ENCODE measurements around the gene SPDL1.

SPDL1 gene, protein sequence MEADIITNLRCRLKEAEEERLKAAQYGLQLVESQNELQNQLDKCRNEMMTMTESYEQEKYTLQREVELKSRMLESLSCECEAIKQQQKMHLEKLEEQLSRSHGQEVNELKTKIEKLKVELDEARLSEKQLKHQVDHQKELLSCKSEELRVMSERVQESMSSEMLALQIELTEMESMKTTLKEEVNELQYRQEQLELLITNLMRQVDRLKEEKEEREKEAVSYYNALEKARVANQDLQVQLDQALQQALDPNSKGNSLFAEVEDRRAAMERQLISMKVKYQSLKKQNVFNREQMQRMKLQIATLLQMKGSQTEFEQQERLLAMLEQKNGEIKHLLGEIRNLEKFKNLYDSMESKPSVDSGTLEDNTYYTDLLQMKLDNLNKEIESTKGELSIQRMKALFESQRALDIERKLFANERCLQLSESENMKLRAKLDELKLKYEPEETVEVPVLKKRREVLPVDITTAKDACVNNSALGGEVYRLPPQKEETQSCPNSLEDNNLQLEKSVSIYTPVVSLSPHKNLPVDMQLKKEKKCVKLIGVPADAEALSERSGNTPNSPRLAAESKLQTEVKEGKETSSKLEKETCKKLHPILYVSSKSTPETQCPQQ

DNA sequence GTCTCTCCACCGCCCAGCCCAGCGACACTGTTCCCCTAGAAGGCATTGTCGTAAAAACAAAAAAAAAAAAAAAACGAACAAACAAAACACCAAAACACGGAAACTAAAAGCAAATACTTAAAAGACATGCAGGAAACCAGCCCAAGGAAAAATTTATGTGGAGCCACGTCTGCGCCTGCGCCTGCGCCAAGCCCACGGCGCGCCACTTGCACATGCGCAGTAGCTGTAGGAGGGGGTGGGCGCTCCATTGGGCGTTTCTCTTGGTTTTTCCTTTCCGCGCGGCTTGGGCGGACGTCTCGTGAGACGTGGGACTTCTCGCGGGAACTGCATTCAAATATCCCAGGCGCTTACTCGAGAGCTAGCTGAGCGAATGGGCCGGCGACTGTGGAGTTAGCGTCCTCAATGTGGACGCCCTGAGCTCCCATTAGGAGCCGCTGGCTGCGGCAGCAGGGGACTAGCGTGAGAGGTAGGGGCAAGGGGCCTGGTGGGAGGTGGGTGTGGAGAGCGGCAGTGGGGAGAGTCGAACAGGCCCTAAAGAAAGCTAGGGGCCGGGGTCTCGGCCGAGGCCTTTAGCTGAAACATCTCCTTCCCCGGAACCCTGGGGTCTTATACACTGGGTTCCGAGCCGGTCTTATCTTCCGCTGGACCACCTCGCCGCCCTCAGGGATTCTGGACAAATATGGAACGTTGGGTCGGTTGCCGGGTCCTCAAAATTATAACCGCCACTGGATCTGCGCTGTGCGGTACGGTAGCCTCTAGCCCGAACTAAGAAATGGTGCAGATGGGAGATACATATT, at the start of gene SPDL1:
Gene SPDL1, plus strand, starts transcription at position 350 of the 797 bp plus-strand sequence. CDS start 4,644 bp downstream, outside the sequence.
- peak; percentile 91 for DNase-seq (ENCODE audit: low read depth)

DNA sequence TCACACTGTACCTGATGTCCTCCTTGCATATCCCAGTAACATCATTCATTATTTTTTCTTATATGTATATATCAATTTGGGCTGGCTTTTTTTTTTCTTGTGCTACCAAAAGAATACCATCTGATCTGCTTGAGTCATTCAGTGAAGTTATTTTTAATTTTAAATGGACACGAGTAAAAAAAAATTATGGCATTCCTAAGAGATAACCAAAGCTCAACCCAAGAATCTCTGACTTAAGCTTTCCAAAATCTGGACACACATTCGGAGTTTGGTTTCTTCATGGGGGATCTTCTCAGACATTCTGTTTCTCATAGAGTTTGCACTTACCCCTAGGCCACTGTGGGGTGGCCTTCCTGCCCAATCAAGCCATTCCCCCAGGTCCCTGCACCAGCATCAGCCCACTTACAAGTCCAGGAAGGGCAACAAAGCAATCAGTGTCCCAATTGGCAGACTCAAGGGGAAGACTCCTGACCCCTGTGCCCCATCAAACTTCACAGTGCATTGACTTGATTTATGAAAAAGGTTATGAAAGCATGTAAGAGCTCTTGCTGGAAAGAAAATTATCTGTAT, 49.2 kb upstream of the SPDL1 start:
- no peak for DNase-seq (ENCODE audit: low read depth)

DNA sequence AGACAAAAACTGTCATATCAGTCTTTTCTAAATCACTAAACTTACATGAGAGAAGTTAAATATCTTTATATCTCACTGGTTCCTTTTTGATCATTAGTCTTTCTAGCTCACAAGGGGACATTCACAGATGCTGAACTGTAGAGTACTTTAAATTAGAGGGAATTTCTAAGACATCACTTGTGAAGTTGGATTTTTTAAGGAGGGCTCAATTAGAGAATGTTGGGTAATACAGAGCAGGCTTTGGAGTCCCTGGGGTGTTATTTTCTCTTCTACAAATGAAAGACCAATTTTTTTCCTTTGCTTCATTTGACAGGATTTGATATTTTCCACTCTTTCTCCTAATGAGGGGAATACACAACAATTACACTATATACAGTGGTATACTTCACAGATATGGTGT, 48.6 kb upstream of the SPDL1 start:
- no peak for DNase-seq (ENCODE audit: low read depth)

DNA sequence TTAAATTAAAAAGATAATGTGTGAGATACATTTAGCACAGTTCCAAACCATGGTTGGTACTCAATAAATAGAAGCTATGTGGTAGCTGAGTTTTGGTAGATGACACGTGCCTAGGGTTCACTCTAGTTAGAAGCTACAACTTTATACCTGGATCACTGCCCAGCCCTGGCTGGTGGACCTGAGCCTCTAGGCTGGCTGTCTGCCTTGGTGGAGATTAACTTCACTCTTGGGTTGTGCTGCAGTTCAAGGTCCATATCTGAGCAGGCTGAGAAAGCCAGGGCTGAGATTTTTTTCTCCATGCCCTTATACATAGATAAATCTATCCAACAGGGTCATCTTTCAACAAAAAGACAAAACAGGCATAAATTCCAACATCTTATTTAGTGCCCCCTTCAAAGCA, 44.6 kb upstream of the SPDL1 start:
- no peak for DNase-seq (ENCODE audit: low read depth)

DNA sequence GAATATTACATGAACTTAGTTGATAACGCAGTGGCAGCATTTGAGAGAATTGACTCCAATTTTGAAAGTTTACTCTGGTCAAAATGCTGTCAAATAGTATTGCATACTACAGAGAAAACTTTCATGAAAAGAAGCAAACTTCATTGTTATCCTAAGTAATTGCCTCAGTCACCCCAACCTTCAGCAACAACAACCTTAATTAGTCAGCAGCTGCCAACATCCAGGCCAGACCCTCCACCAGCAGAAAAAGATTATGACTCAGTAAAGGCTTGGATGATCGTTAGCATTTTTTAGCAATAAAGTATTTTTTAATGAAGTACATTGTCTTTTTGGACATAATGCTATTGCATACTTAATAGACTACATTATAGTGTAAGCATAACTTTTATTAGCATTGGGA, 40.8 kb upstream of the SPDL1 start:
- no peak for DNase-seq (ENCODE audit: low read depth)

DNA sequence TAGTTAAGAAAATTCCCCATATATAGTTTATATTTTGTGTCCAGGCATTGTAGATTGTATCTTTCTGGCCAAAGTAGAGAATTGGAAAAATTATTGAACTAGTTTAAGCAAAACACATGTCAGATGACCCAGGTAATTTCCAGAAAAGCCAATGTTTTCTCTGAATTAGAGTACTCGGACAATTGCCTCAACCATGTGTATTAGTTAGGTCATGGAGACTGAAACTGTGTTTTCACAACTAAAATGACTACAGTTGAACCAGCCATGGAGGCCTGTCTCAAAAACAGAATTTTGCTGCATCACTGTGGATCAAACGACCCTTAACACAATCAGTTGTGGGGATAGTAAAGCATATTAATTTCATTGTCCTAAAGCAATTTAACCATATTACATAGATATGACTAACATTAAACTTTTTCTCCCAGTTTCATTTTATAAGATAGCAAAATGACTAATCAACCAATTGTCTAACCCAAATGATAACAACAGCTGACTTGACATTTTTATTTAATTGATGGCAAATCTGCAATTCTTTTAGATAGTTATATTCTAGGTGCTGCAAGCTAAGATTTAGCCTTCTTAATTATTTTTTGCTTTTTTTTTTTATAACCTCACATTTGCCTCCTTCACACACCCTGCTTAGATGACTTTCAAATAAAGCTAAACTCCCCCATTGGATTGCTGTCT, 39.2 kb upstream of the SPDL1 start:
- no peak for DNase-seq (ENCODE audit: low read depth)

DNA sequence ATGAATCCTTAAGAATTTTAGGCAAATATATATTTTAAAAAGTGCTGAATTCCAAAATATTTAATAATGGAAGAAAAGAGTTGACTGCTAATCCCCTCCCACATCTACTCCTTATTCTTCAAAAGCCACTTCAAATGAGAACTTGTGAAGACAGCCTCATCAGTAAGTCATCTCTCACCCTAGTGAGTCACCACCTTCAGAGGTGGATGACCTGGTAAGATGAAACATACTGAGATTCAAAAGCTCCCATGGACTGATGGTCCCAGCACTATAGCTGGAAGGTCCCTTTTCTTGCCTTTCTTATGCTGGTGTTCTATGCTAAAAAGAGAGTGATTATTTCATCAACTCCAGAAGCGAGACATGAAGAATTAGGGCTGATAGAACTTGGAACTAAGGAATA, 37.8 kb upstream of the SPDL1 start:
- DNase-seq (ENCODE audit: low read depth) = no peak

DNA sequence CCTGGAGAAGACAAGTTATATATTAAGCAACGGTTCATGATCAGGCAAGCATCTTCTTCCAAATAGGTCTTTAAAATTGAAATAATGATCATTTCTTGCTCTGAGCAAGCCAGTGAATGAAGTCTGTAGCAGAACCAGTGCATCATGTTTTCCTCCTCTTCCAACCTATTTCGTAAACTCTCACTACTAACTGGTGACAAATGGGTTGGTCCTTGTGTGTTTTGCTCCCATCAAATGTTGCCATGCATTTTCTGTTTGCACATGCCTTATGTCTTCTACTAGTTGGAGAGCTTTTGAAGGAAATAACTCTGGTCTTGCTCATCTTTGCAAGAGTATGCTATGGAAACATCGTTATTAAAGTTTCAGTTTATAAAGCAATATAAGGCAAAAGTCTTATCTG, 37.2 kb upstream of the SPDL1 start:
- no peak for DNase-seq (ENCODE audit: low read depth)

DNA sequence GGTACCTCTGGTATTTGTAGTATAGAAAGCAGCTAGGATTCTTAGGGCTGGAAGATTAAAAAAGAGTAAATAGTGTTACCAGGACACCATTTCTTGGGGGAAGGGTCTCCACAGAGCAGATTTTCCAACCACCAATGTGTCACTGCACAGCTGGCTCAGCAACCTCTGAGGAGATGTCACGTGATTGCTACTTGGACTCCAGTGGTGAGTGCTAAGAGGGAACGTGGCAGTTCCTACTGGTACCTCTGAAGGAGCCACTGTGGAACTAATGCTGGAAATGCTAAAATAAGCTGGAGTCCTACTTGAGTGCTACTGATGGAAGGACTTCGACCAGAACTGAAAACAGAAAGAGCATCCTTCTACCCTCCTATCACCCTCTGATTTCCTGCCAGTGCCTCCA, 36.1 kb upstream of the SPDL1 start:
- DNase-seq (ENCODE audit: low read depth) = no peak

DNA sequence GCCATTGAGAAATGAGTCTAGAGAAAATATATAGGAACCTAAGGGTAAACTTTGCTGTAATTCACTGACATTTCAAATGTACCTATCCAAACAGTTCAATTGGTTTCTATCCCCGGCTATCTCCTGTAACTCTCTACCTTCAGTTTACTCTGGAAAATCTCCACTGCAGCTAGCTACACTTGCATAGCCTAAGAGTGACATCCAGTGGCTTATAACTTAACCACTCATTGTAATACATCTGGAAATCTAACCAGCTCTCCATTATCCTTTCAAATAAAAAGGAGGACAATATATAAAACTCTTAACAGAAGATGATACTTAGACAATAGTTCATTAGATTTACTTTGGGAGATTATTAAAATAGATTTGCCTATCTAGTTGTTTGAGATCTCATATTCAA, 35.3 kb upstream of the SPDL1 start:
- DNase-seq (ENCODE audit: low read depth) = no peak

DNA sequence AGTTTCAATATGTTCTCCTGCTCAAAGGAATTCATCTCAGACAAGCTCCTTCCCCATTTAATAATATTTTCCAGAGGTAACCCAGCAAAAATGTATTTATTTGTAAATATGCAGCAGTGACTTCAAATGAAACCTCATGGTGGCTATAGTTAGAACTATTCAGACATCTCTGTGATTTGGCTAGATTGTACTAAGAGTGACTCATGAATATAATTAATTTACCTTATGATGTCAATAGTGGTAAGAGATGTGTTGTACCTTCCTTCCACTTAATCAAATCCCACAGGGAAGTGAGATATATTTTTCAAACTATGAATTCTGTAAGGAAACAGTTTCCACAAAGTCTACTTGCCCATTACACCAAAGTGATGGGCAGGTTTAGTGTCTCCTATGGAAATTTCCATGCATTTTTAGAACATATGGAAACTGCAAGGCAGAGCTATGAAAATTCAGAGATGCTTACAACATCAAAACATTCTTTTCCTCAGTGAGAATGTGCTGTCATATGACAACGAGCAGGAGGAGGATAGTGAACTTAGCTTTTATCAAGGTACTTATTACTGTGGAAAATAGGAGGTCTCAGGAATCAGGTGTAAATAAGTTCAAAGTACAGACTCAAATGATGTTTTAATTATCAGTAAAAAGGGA, 34.0 kb upstream of the SPDL1 start:
- no peak for DNase-seq (ENCODE audit: low read depth)

DNA sequence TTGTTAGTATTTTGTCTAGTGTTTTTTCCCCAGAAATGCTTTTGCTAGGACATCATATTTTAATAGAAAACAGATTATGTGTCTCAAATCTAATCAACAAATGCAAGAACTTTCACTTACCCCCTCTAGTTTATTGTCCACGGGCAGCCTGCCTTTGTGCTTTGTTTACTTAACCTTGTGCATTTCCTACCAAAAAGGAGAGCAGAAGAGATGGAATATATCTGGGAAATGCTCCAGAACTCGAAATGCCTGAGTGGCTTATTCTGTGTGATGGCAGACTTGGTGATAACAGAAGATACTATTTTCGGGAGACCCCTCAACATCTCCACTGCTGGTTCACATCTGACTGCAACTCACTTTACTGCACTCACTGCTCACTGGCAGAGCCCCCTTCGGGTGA, 33.3 kb upstream of the SPDL1 start:
- no peak for DNase-seq (ENCODE audit: low read depth)

DNA sequence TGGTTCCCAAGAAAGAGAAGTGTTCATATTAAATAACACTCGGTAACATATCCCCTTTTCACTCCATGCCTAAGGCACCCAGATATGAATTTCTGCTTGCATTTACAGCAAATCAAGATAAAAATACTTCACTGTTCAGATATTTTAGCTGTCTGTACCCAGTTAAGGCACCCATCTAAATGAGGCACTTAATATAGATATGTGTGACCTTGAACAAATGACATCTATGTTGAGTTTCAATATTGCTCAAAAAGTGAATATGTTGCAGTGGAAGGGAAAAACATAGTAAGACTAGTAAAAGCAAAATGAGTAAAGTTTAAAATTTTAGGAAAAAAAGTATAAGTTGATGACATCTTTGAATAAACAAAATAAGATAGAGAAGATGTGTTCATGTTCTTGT, 32.4 kb upstream of the SPDL1 start:
- no peak for DNase-seq (ENCODE audit: low read depth)

DNA sequence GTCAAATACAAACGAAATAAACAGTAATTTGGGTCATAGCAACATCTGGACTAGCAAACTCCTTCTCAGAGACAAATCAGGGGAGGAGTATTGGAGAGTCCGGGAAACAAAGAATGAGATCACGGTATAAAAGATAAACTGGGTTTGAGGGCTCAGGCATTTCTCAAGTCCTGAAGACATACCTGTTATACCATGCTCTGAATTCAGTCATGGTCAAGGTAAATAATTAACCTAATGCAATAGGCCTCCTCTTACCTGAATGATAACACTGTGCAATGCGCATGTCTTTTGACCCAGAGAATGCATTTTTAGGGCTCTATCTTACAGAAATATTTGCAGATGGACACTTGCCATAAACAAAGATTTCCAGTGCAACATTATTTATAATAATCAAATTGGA, 31.9 kb upstream of the SPDL1 start:
- DNase-seq (ENCODE audit: low read depth) = no peak

DNA sequence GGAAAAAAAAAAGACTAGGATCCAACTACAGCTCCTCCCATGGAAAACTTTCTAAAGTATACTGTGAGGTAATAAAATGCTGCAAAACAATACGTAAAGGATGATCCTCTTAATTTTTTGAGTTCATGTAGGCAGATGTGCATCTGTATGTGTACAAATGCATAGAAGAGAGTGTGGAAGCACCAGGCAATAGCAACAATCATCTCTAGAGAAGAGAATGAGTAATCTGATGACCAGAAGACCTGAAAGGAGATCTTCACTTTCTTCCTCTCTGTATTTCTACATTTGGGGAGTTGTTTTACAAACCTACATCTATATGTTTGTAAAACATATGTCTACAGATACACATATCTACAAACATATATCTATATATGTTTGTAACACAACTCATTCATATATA, 29.3 kb upstream of the SPDL1 start:
- no peak for DNase-seq (ENCODE audit: low read depth)

DNA sequence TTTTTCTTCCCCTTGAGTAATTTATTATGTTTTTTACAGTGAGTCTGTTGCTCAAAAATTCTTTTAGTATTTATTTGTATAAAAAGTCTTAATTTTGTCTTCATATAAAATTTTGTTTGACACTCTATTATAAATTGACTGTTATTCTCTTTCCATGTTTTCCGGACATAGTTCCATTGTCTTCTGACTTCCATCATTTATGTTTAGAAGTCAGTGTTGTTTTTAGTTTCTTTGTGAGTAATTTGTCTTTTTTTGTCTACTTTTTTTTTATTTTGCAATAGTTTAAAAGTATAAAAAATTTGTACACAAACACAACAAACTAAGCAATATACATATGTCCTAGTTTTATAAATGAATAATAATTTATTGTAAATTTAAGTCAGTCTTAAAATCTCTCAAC, 25.7 kb upstream of the SPDL1 start:
- DNase-seq (ENCODE audit: low read depth) = no peak

DNA sequence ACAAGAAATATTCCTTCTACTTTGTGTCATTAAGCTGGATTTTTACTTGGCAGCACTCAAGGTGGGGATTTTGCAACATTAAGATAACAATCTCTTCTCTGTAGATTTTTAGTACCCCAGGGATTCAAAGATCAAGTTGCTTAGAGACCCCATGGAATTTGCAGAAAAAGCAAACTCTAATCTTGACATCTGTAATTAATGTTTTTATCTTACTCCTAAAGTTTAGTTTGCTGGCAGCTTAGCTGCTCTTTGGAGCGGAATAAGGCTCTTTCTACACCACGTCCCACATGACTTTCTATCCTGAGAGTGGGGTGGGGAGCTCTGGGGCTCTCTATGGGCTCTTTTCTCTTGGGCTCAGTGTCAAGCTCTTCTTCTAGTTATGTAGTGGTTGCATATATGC, 21.7 kb upstream of the SPDL1 start:
- DNase-seq (ENCODE audit: low read depth) = no peak

DNA sequence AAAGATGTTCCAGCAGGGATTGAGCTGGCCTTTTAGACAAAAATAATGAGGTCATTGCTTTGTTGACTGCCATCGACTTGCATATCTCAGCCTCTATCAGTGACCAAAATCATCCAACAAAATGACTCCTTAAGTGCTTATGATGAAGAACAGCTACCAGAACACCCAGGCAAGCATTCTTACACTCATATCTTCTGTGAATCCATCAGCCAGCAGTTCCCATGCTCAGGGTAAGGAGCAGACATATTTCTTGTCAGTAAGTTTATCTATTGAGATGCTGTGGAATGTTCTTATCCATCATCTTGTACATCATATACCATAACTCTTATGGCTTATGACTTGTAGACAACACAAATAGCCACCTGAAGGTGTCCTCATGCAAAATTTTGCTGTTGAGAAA, 20.2 kb upstream of the SPDL1 start:
- no peak for DNase-seq (ENCODE audit: low read depth)

DNA sequence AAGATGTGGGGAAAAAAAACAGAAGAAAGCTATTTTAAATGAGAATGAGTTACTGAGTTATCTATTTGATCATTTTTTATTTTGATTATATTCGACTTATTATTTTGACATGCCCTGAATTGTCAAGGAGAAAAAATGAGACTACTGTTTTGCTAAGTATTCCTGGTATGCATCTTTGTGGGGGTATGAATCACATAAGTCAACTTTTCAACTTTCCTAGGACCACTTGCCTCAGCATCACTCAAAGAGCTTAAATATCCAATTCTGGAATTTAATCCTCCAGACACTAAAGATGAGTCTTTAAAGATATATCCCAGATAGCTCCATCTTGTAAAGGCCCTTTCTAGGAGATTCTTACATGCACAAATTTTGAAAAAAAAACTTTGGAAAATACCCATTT, 17.4 kb upstream of the SPDL1 start:
- no peak for DNase-seq (ENCODE audit: low read depth)

DNA sequence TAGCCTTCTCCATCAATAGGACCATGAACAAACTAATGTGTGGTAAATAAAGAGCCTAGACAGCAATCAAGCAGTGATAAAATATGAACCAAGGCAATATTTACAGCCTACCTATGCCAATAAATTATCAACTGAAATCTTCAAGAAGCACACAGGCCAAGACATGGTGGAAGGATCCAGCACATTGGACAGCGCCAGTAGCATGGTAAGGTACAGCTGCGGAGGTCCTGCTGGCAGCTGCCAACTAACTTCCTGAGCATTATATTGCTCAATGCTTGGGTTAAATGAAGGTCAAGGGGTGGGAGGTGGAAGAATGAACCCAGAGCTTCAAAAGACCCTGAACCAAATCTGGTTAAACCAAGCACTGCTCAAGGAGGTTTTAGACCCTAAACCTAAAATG, 16.5 kb upstream of the SPDL1 start:
- DNase-seq (ENCODE audit: low read depth) = no peak

DNA sequence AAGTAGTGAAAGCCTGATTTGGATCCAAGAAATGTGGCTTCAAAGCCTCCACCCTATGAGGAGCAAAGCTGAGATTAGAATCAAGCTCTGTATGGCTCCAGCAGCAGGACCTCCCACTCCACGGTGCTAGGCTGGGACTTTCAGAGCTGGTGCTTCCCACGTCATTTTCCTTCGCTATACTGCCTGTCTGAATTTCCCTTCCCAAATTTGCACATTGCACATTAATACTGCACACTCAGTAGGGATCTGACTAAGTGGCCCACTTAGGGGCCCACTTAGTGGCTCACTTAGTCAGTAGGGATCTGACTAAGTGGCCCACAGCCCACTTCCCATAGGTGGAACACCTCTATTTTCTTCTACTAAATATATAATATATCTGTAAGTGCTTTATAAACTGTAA, 14.1 kb upstream of the SPDL1 start:
- no peak for DNase-seq (ENCODE audit: low read depth)

DNA sequence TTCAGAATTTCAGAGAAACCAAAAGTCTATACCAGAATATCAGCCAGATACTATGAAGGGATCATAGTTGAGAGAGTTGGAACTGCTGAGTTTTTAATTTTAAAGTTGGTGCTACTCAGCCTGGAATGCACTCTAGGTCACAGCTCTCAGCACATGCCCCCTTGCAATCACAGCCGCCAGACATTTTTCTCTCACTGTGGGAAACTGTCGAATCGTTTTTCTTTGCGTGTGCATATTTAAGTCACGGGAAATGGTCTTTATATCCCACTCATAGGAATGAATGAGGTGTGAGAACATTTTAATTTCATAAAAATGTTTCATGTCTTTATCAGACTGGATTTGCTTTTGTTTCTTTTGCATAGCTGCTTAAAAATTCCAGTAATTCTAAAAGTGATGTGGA, 12.2 kb upstream of the SPDL1 start:
- DNase-seq (ENCODE audit: low read depth) = no peak
